IgD-negative memory B cell (primary cell): Measurements from ENCODE around the gene GAK. TPM values are rescaled to one million over a fixed set of nuclear protein-coding genes. Genes with fewer than 3 reads are reported as not detected.

Source experiments
- H3K27ac Mint-ChIP-seq, 3 donors: one replicate each; pipeline ENCODE4 v1.8.0; 2020 to 2022; ENCODE audit warnings: mild to moderate bottlenecking in 3 of 3, mixed read lengths in 3 of 3, moderate library complexity in 1 of 3
- H3K27me3 Mint-ChIP-seq: one replicate; pipeline ENCODE4 v1.8.0; 2021; ENCODE audit warnings: mixed read lengths
- H3K36me3 Mint-ChIP-seq: one replicate; pipeline ENCODE4 v1.8.0; 2020; ENCODE audit warnings: mild to moderate bottlenecking, mixed read lengths
- H3K4me1 Mint-ChIP-seq, 3 donors: one replicate each; pipeline ENCODE4 v1.8.0; 2020 to 2022; ENCODE audit warnings: mixed read lengths in 3 of 3, mild to moderate bottlenecking in 1 of 3
- H3K4me3 Mint-ChIP-seq, 4 donors: one replicate each; pipeline ENCODE4 v1.8.0; 2020 to 2022; ENCODE audit warnings: mild to moderate bottlenecking in 4 of 4, mixed read lengths in 4 of 4, moderate library complexity in 3 of 4
- H3K9me3 Mint-ChIP-seq, 3 donors: one replicate each; pipeline ENCODE4 v1.8.0; 2020 to 2021; ENCODE audit warnings: mixed read lengths in 3 of 3, mild to moderate bottlenecking in 1 of 3
- polyA plus RNA-seq: library from polyadenylated mRNA; unstranded; fragments of 300-500 nt; fragmentation: Illumina TruSeq; gene quantifications from one replicate; pipeline ENCODE4 v1.2.3, GENCODE V29; 2021

The GAK gene
- polyA plus RNA-seq, 1 donor from 2014 or later = 74.7 TPM

GRCh38 chr4:959338-960139 lies 27.4 kb upstream of the GAK start:
- Mint-ChIP-seq H3K9me3 (peaks cover 0 to 2% (median 0%) of the 10 kb centered on the region in 3 donors), H3K36me3 (peaks cover 5% of the 10 kb centered on the region), H3K4me3 (peak overlapping the region in 1 of 4 donors; percentile 12), H3K27ac (no peak overlapping the region), H3K27me3 (no peaks in the 10 kb centered on the region), H3K4me1 (no peaks in the 10 kb centered on the region)

GRCh38 chr4:958696-959337 lies 26.7 kb upstream of the GAK start:
- H3K4me1 Mint-ChIP-seq = no peaks in the 10 kb centered on the region
- peaks cover 0 to 2% (median 0%) of the 10 kb centered on the region in 3 donors for H3K9me3 Mint-ChIP-seq
- H3K27me3 Mint-ChIP-seq = no peaks in the 10 kb centered on the region
- peaks cover 5% of the 10 kb centered on the region for H3K36me3 Mint-ChIP-seq
- H3K27ac Mint-ChIP-seq = peak overlapping the region in 1 of 3 donors; percentile 56
- peak overlapping the region in 1 of 4 donors; percentile 39 for H3K4me3 Mint-ChIP-seq

- peaks cover 0 to 2% (median 0%) of the 10 kb centered on the region in 3 donors for H3K9me3 Mint-ChIP-seq
- no peaks in the 10 kb centered on the region for H3K4me1 Mint-ChIP-seq
- H3K27me3 Mint-ChIP-seq = no peaks in the 10 kb centered on the region
- H3K4me3 Mint-ChIP-seq = no peak overlapping the region
- peak overlapping the region in 1 of 3 donors; percentile 56 for H3K27ac Mint-ChIP-seq
- peaks cover 5% of the 10 kb centered on the region for H3K36me3 Mint-ChIP-seq
Observed at GRCh38 chr4:958314-958665, 26.2 kb upstream of the GAK start.

GRCh38 chr4:957581-958313 lies 25.6 kb upstream of the GAK start:
- H3K4me3 Mint-ChIP-seq = no peak overlapping the region
- peaks cover 5% of the 10 kb centered on the region for H3K36me3 Mint-ChIP-seq
- no peak overlapping the region for H3K27ac Mint-ChIP-seq
- H3K9me3 Mint-ChIP-seq = peaks cover 0 to 2% (median 0%) of the 10 kb centered on the region in 3 donors
- no peaks in the 10 kb centered on the region for H3K27me3 Mint-ChIP-seq
- no peaks in the 10 kb centered on the region for H3K4me1 Mint-ChIP-seq

GRCh38 chr4:957231-957580 lies 25.1 kb upstream of the GAK start:
- Mint-ChIP-seq H3K4me1 (no peaks in the 10 kb centered on the region), H3K36me3 (peaks cover 5% of the 10 kb centered on the region), H3K27ac (no peak overlapping the region), H3K27me3 (no peaks in the 10 kb centered on the region), H3K9me3 (peaks cover 0 to 2% (median 0%) of the 10 kb centered on the region in 3 donors), H3K4me3 (no peak overlapping the region)

- Mint-ChIP-seq H3K4me1 (no peaks in the 10 kb centered on the region), H3K27ac (no peak overlapping the region), H3K27me3 (no peaks in the 10 kb centered on the region), H3K36me3 (peaks cover 5% of the 10 kb centered on the region), H3K9me3 (peaks cover 0 to 2% (median 0%) of the 10 kb centered on the region in 3 donors), H3K4me3 (no peak overlapping the region)
Observed at GRCh38 chr4:956531-957230, 24.6 kb upstream of the GAK start.

- Mint-ChIP-seq H3K36me3 (peaks cover 5% of the 10 kb centered on the region), H3K27me3 (no peaks in the 10 kb centered on the region), H3K4me1 (no peaks in the 10 kb centered on the region), H3K9me3 (peaks cover 0 to 2% (median 0%) of the 10 kb centered on the region in 3 donors), H3K4me3 (no peak overlapping the region), H3K27ac (no peak overlapping the region)
Observed at GRCh38 chr4:955931-956381, 23.8 kb upstream of the GAK start.

- peaks cover 0 to 2% (median 0%) of the 10 kb centered on the region in 3 donors for H3K9me3 Mint-ChIP-seq
- H3K4me3 Mint-ChIP-seq = no peak overlapping the region
- no peak overlapping the region for H3K27ac Mint-ChIP-seq
Observed at GRCh38 chr4:955161-955921, 23.2 kb upstream of the GAK start.

GRCh38 chr4:954211-955020 lies 22.3 kb upstream of the GAK start:
- H3K4me3 Mint-ChIP-seq = no peak overlapping the region
- peaks cover 0 to 2% (median 0%) of the 10 kb centered on the region in 3 donors for H3K9me3 Mint-ChIP-seq
- peaks cover 5% of the 10 kb centered on the region for H3K36me3 Mint-ChIP-seq
- no peaks in the 10 kb centered on the region for H3K4me1 Mint-ChIP-seq
- H3K27ac Mint-ChIP-seq = no peak overlapping the region
- H3K27me3 Mint-ChIP-seq = no peaks in the 10 kb centered on the region

More at GRCh38 chr4:955161-955921, 23.2 kb upstream of the GAK start:
- no peaks in the 10 kb centered on the region for H3K27me3 Mint-ChIP-seq
- H3K36me3 Mint-ChIP-seq = peaks cover 5% of the 10 kb centered on the region
- H3K4me1 Mint-ChIP-seq = no peaks in the 10 kb centered on the region

- H3K4me1 Mint-ChIP-seq = no peaks in the 10 kb centered on the region
- H3K36me3 Mint-ChIP-seq = peaks cover 5% of the 10 kb centered on the region
- no peak overlapping the region for H3K4me3 Mint-ChIP-seq
- H3K27me3 Mint-ChIP-seq = no peaks in the 10 kb centered on the region
- H3K27ac Mint-ChIP-seq = no peak overlapping the region
- H3K9me3 Mint-ChIP-seq = no peaks in the 10 kb centered on the region
Observed at GRCh38 chr4:953574-953915, 21.4 kb upstream of the GAK start.

- Mint-ChIP-seq H3K36me3 (peaks cover 5% of the 10 kb centered on the region), H3K4me1 (no peaks in the 10 kb centered on the region), H3K27ac (no peak overlapping the region), H3K4me3 (no peak overlapping the region), H3K9me3 (no peaks in the 10 kb centered on the region), H3K27me3 (no peaks in the 10 kb centered on the region)
Observed at GRCh38 chr4:952881-953573, 20.9 kb upstream of the GAK start.

GRCh38 chr4:951594-952468 lies 19.7 kb upstream of the GAK start:
- Mint-ChIP-seq H3K27me3 (no peaks in the 10 kb centered on the region), H3K4me1 (no peaks in the 10 kb centered on the region), H3K27ac (no peak overlapping the region), H3K36me3 (peaks cover 5% of the 10 kb centered on the region), H3K4me3 (no peak overlapping the region), H3K9me3 (no peaks in the 10 kb centered on the region)
